Trophoblast cell (in vitro differentiated cells and primary cell): ENCODE data around the gene ARHGAP23.

Experiments used
- DNase-seq, 2 donors: peaks; one replicate each; pipeline ENCODE4 v3.0.0-alpha.2; 2016
- H2AFZ ChIP-seq: 2 replicates; pipeline ENCODE4 v1.6.1; 2013; ENCODE audit warnings: low read length, moderate library complexity, mild to moderate bottlenecking; ENCODE audit not compliant: insufficient read depth, poor library complexity
- H2AK5ac ChIP-seq: 2 replicates; pipeline ENCODE4 v1.6.1; 2013; ENCODE audit warnings: mild to moderate bottlenecking, low read length
- H2BK120ac ChIP-seq: 2 replicates; pipeline ENCODE4 v1.6.1; 2013; ENCODE audit warnings: low read length, mild to moderate bottlenecking, moderate library complexity; ENCODE audit not compliant: insufficient read depth, poor library complexity
- H2BK12ac ChIP-seq: 2 replicates; pipeline ENCODE4 v1.6.1; 2013; ENCODE audit warnings: mild to moderate bottlenecking, low read length, moderate library complexity
- H2BK5ac ChIP-seq: 2 replicates; pipeline ENCODE4 v1.6.1; 2013; ENCODE audit warnings: low read length, low read depth, moderate library complexity, mild to moderate bottlenecking; ENCODE audit not compliant: poor library complexity
- H3K14ac ChIP-seq: 2 replicates; pipeline ENCODE4 v1.6.1; 2013; ENCODE audit warnings: mild to moderate bottlenecking, low read length
- H3K18ac ChIP-seq: 2 replicates; pipeline ENCODE4 v1.6.1; 2013; ENCODE audit warnings: mild to moderate bottlenecking, low read length
- H3K23ac ChIP-seq: 2 replicates; pipeline ENCODE4 v1.6.1; 2013; ENCODE audit warnings: low read length
- H3K27ac ChIP-seq: 2 replicates; pipeline ENCODE4 v1.5.1; 2013; ENCODE audit warnings: low read depth, mild to moderate bottlenecking, inconsistent platforms, low read length, moderate library complexity
- H3K27me3 ChIP-seq: 2 replicates; pipeline ENCODE4 v1.6.1; 2013; ENCODE audit warnings: inconsistent platforms, mild to moderate bottlenecking, low read length, moderate library complexity; ENCODE audit not compliant: insufficient read depth
- H3K36me3 ChIP-seq, 2 experiments: 1 replicate in 1 of 2; 2 replicates in 1 of 2; pipeline ENCODE4 v1.6.1; 2013; ENCODE audit warnings: low read length in 2 of 2, mild to moderate bottlenecking in 2 of 2, moderate library complexity in 1 of 2; ENCODE audit not compliant: insufficient read depth in 2 of 2, control insufficient read depth in 1 of 2
- H3K4ac ChIP-seq: 2 replicates; pipeline ENCODE4 v1.6.1; 2013; ENCODE audit warnings: low read depth, mild to moderate bottlenecking, low read length, moderate library complexity
- H3K4me1 ChIP-seq, 2 experiments: 1 replicate in 1 of 2; 2 replicates in 1 of 2; pipeline ENCODE4 v1.6.1; 2013; ENCODE audit warnings: low read length in 2 of 2, mild to moderate bottlenecking in 2 of 2, moderate library complexity in 1 of 2; ENCODE audit not compliant: insufficient read depth in 2 of 2, control insufficient read depth in 1 of 2
- H3K4me2 ChIP-seq: 2 replicates; pipeline ENCODE4 v1.6.1; 2013; ENCODE audit warnings: inconsistent platforms, mild to moderate bottlenecking, low read length, moderate library complexity
- H3K4me3 ChIP-seq: 2 replicates; pipeline ENCODE4 v1.5.1; 2013; ENCODE audit warnings: mild to moderate bottlenecking, low read depth, low read length, inconsistent platforms
- H3K79me1 ChIP-seq: one replicate; pipeline ENCODE4 v1.6.1; 2013; ENCODE audit warnings: low read length
- H3K79me2 ChIP-seq: 2 replicates; pipeline ENCODE4 v1.6.1; 2013; ENCODE audit warnings: low read length, mild to moderate bottlenecking; ENCODE audit not compliant: control insufficient read depth, insufficient read depth, poor library complexity
- H3K9ac ChIP-seq: 2 replicates; pipeline ENCODE4 v1.6.1; 2013; ENCODE audit warnings: mild to moderate bottlenecking, low read length
- H3K9me3 ChIP-seq: 2 replicates; pipeline ENCODE4 v1.6.1; 2013; ENCODE audit warnings: low read depth, mild to moderate bottlenecking, control low read depth, inconsistent platforms, low read length; ENCODE audit not compliant: insufficient read depth
- H4K12ac ChIP-seq: 2 replicates; pipeline ENCODE4 v1.6.1; 2013; ENCODE audit warnings: low read depth, mild to moderate bottlenecking, low read length, moderate library complexity
- H4K8ac ChIP-seq: 2 replicates; pipeline ENCODE4 v1.6.1; 2013; ENCODE audit warnings: low read depth, mild to moderate bottlenecking, low read length, moderate library complexity
- H4K91ac ChIP-seq: one replicate; pipeline ENCODE4 v1.6.1; 2013; ENCODE audit warnings: low read depth, mild to moderate bottlenecking, low read length, moderate library complexity
- WGBS: extraction: QIAGEN DNeasy Blood & Tissue Kit; methylation state at CpG from one replicate; pipeline ENCODE4 v1.1.7; 2013; ENCODE audit warnings: missing lambda C conversion rate; ENCODE audit not compliant: insufficient read length, insufficient coverage; ENCODE audit errors: extremely low coverage; 5-methylcytosine and 5-hydroxymethylcytosine counted together

ARHGAP23 gene

DNA sequence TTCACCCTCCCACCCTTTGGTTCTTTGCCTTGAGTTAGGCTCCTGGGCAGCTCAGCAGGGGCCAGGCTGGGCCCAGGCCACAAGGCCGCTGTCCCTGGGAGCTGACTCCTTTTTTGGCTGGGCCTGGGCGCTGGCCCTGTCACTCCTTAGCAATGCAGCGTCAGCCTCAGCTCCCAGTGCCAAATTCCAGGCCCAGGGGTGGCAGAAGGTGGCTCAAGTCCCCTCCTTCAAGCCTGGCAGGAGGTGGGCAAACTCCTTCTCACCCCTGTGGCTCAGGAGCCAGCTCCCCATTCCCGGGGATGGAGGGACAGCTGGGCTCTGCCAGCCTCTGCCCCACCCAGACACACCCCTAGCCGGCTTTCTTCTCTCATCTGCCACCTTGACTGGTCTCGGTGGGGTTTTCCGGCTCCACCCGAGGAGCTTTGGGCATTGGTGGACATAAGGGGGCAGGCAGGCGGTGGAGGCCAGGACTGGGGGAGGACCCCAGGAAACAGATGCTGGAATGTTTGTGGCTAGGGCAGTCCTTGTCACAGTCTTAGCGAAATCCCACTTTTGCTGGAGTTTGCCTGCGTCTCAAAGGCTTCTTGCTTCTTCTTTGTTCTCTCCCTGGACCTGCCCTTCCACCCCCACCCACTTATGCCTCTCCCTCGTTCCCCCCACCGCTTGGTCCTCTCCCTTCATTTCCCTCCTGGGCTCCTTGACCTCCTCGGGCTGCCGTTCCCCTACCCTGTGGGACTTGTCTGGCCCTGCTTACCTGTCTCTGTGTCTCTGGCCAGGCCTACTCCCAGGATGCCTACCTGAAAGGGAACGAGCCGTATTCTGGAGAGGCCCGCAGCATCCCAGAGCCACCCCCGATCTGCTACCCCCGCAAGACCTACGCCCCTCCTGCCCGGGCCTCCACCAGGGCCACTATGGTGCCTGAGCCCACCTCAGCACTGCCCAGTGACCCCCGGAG is 37.4 kb downstream of the ARHGAP23 start:
- Histone ChIP-seq H2BK12ac (no peak overlapping the region), H3K27me3 (no peaks in the 10 kb centered on the region), H3K14ac (no peak overlapping the region), H3K18ac (no peak overlapping the region), H3K9me3 (peaks cover 3% of the 10 kb centered on the region), H3K4me3 (no peak overlapping the region), H2BK120ac (no peak overlapping the region), H4K91ac (no peak overlapping the region), H4K12ac (no peak overlapping the region), H2AK5ac (no peak overlapping the region), H2AFZ (no peak overlapping the region), H3K27ac (no peak overlapping the region), H3K4ac (no peak overlapping the region), H3K36me3 (peaks cover 54 to 60% of the 10 kb centered on the region in 2 experiments), H4K8ac (no peak overlapping the region), H3K4me2 (no peak overlapping the region), H2BK5ac (no peak overlapping the region), H3K79me2 (no peaks in the 10 kb centered on the region), H3K79me1 (no peaks in the 10 kb centered on the region), H3K4me1 (peaks cover 3 to 5% of the 10 kb centered on the region in 2 experiments), H3K9ac (no peak overlapping the region), H3K23ac (no peak overlapping the region)
- no peak for DNase-seq
- WGBS = no CpG with 5 or more reads among the region's 23 CpGs

- H3K18ac ChIP-seq = no peak overlapping the region
- H4K12ac ChIP-seq = no peak overlapping the region
- H4K91ac ChIP-seq = no peak overlapping the region
- no peak overlapping the region for H3K4me2 ChIP-seq
- no peak overlapping the region for H2AK5ac ChIP-seq
- H2BK12ac ChIP-seq = no peak overlapping the region
- no peak overlapping the region for H3K9ac ChIP-seq
- H2AFZ ChIP-seq = no peak overlapping the region
- no peak overlapping the region for H2BK5ac ChIP-seq
- H3K9me3 ChIP-seq = peaks cover 3% of the 10 kb centered on the region
- no peaks in the 10 kb centered on the region for H3K79me1 ChIP-seq
- peaks cover 54 to 60% of the 10 kb centered on the region in 2 experiments for H3K36me3 ChIP-seq
- H3K4me3 ChIP-seq = no peak overlapping the region
- H3K27ac ChIP-seq = no peak overlapping the region
- H3K23ac ChIP-seq = no peak overlapping the region
- no peak overlapping the region for H3K14ac ChIP-seq
- no CpG with 5 or more reads among the region's 57 CpGs for WGBS
- no peak overlapping the region for H3K4ac ChIP-seq
- no peak for DNase-seq
- H3K27me3 ChIP-seq = no peaks in the 10 kb centered on the region
- H4K8ac ChIP-seq = no peak overlapping the region
- peaks cover 3 to 5% of the 10 kb centered on the region in 2 experiments for H3K4me1 ChIP-seq
- no peak overlapping the region for H2BK120ac ChIP-seq
- no peaks in the 10 kb centered on the region for H3K79me2 ChIP-seq
Observed at GRCh38 chr17:38466346-38467315, 38.4 kb downstream of the ARHGAP23 start.

DNA sequence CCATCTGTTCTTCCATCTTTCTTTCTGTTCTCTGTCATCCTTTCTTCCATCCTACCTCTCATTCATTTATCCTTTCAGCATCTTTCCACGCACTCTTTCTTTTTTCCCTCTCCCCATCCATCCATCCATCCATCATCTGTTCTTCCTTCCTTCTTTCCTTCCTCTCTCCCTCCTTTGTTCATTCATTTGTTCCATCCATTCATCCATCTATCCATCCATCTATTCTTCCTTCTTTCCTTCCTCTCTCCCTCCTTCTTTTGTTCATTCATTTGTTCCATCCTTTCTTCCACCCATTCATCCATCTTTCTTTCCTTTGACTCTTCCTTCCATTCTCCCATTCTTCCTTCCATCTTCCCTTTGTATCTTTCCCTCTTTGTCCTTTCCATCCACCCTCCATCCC is 39.2 kb downstream of the ARHGAP23 start:
- H2BK12ac ChIP-seq = no peak overlapping the region
- H2BK5ac ChIP-seq = no peak overlapping the region
- no peak overlapping the region for H4K91ac ChIP-seq
- H2BK120ac ChIP-seq = no peak overlapping the region
- no peak overlapping the region for H3K4me2 ChIP-seq
- H3K4me3 ChIP-seq = no peak overlapping the region
- H2AK5ac ChIP-seq = no peak overlapping the region
- H3K79me1 ChIP-seq = no peaks in the 10 kb centered on the region
- no peaks in the 10 kb centered on the region for H3K79me2 ChIP-seq
- no peak overlapping the region for H3K9ac ChIP-seq
- no peak overlapping the region for H4K8ac ChIP-seq
- H3K36me3 ChIP-seq = peaks cover 55 to 63% of the 10 kb centered on the region in 2 experiments
- no peak overlapping the region for H3K4ac ChIP-seq
- no peak overlapping the region for H3K27ac ChIP-seq
- H3K4me1 ChIP-seq = peaks cover 3 to 5% of the 10 kb centered on the region in 2 experiments
- no peak overlapping the region for H4K12ac ChIP-seq
- 100% methylated on average over 1 of the region's 1 CpG for WGBS
- no peak overlapping the region for H2AFZ ChIP-seq
- no peaks in the 10 kb centered on the region for H3K27me3 ChIP-seq
- DNase-seq = no peak
- peaks cover 2% of the 10 kb centered on the region for H3K9me3 ChIP-seq
- H3K14ac ChIP-seq = no peak overlapping the region
- H3K23ac ChIP-seq = no peak overlapping the region
- no peak overlapping the region for H3K18ac ChIP-seq

GRCh38 chr17:38469875-38470274 is 41.6 kb downstream of the ARHGAP23 start:
- no peak overlapping the region for H4K8ac ChIP-seq
- no peaks in the 10 kb centered on the region for H3K79me2 ChIP-seq
- peaks cover 38 to 45% of the 10 kb centered on the region in 2 experiments for H3K36me3 ChIP-seq
- no peak for DNase-seq
- WGBS = no CpG with 5 or more reads among the region's 20 CpGs
- H3K9ac ChIP-seq = no peak overlapping the region
- H2AK5ac ChIP-seq = no peak overlapping the region
- H4K12ac ChIP-seq = no peak overlapping the region
- no peak overlapping the region for H2BK5ac ChIP-seq
- no peak overlapping the region for H3K14ac ChIP-seq
- H3K4me2 ChIP-seq = no peak overlapping the region
- H2AFZ ChIP-seq = no peak overlapping the region
- no peaks in the 10 kb centered on the region for H3K27me3 ChIP-seq
- no peak overlapping the region for H3K27ac ChIP-seq
- H3K4me1 ChIP-seq = peaks cover 3 to 5% of the 10 kb centered on the region in 2 experiments
- H3K23ac ChIP-seq = no peak overlapping the region
- no peak overlapping the region for H3K4ac ChIP-seq
- H3K18ac ChIP-seq = peak overlapping the region; percentile 16
- no peak overlapping the region for H2BK12ac ChIP-seq
- no peak overlapping the region for H2BK120ac ChIP-seq
- H3K4me3 ChIP-seq = no peak overlapping the region
- no peaks in the 10 kb centered on the region for H3K79me1 ChIP-seq
- H3K9me3 ChIP-seq = no peaks in the 10 kb centered on the region
- H4K91ac ChIP-seq = no peak overlapping the region
